Karpas-422 (cell line): ENCODE data around the gene CALHM4. TPM values are rescaled to one million over a fixed set of nuclear protein-coding genes. Genes with fewer than 3 reads are reported as not detected.
"Not testable (repeated sequence)": the region's sequence is repeated elsewhere in the genome, so short reads cannot be mapped to it uniquely, and the experiment has no call there.

ENCODE experiments used
- DNase-seq: peaks from one replicate; pipeline ENCODE4 v3.0.0-alpha.2; 2015
- H2AFZ ChIP-seq: fragments of 200-600 bp; sonication (generic); 2 replicates; pipeline ENCODE4 v1.6.1; 2014; ENCODE audit warnings: antibody characterized with exemption, low read length, mixed read lengths
- H3K27ac ChIP-seq: fragments of 200-600 bp; sonication (generic); 2 replicates; pipeline ENCODE4 v1.5.1; 2014; ENCODE audit warnings: mild to moderate bottlenecking, low read length, moderate library complexity
- H3K27me3 ChIP-seq: fragments of 200-600 bp; sonication (generic); 2 replicates; pipeline ENCODE4 v1.6.1; 2014; ENCODE audit warnings: low read length, mixed read lengths
- H3K36me3 ChIP-seq: fragments of 200-600 bp; sonication (generic); 2 replicates; pipeline ENCODE4 v1.6.1; 2014; ENCODE audit warnings: low read length, mixed read lengths; ENCODE audit not compliant: insufficient read depth
- H3K4me1 ChIP-seq: fragments of 200-600 bp; sonication (generic); 2 replicates; pipeline ENCODE4 v1.6.1; 2014; ENCODE audit warnings: mild to moderate bottlenecking, low read length, mixed read lengths
- H3K4me2 ChIP-seq: fragments of 200-600 bp; sonication (generic); 2 replicates; pipeline ENCODE4 v1.6.1; 2014; ENCODE audit warnings: low read length, low read depth, mild to moderate bottlenecking; ENCODE audit not compliant: poor library complexity, severe bottlenecking
- H3K4me3 ChIP-seq: fragments of 200-600 bp; sonication (generic); 2 replicates; pipeline ENCODE4 v1.5.1; 2014; ENCODE audit warnings: mild to moderate bottlenecking, antibody characterized with exemption, low read length, mixed read lengths
- H3K79me2 ChIP-seq: fragments of 200-600 bp; sonication (generic); 2 replicates; pipeline ENCODE4 v1.6.1; 2014; ENCODE audit warnings: mild to moderate bottlenecking, low read length, mixed read lengths
- H3K9ac ChIP-seq: fragments of 200-600 bp; sonication (generic); 2 replicates; pipeline ENCODE4 v1.6.0; 2014; ENCODE audit warnings: low read length
- H3K9me2 ChIP-seq: fragments of 200-600 bp; sonication (generic), shearing (Covaris generic); replicated peaks from 2 replicates; pipeline ENCODE4 v1.6.0; 2014; ENCODE audit warnings: mild to moderate bottlenecking, low read length, moderate library complexity; ENCODE audit not compliant: insufficient read depth
- H3K9me3 ChIP-seq: fragments of 300-700, 200-600 bp; sonication (generic); 2 replicates; pipeline ENCODE4 v1.6.1; 2014; ENCODE audit warnings: low read length, mixed read lengths
- H4K20me1 ChIP-seq: fragments of 200-600 bp; sonication (generic); 2 replicates; pipeline ENCODE4 v1.6.1; 2014; ENCODE audit warnings: mild to moderate bottlenecking, antibody characterized with exemption, low read length, low read depth; ENCODE audit not compliant: insufficient read depth
- total RNA-seq: library from RNA; depleted of rRNA; stranded (reverse); fragments of >200 nt; shearing (Covaris generic); gene quantifications from 2 replicates; pipeline ENCODE4 v1.2.3, GENCODE V29; 2014; ENCODE audit warnings: low replicate concordance; rRNA removed

The CALHM4 gene
- total RNA-seq, 1 experiment from 2014 or later: not detected

- Histone ChIP-seq H3K4me3 (no peak overlapping the region), H3K27ac (no peak overlapping the region), H3K9ac (no peak overlapping the region), H3K4me1 (no peaks in the 10 kb centered on the region), H3K27me3 (no peaks in the 10 kb centered on the region), H3K4me2 (no peak overlapping the region), H4K20me1 (no peaks in the 10 kb centered on the region), H3K9me2 (no peaks in the 10 kb centered on the region), H2AFZ (no peak overlapping the region), H3K36me3 (peaks cover 22% of the 10 kb centered on the region; the same call in 1 of the 2 replicates), H3K79me2 (no peaks in the 10 kb centered on the region), H3K9me3 (no peaks in the 10 kb centered on the region)
- no peak for DNase-seq
Measured at GRCh38 chr6:116596815-116597214, 43.3 kb downstream of the CALHM4 start.

- H3K4me1 ChIP-seq: not testable (repeated sequence)
Measured at GRCh38 chr6:116603916-116604315, 50.4 kb downstream of the CALHM4 start.

DNA sequence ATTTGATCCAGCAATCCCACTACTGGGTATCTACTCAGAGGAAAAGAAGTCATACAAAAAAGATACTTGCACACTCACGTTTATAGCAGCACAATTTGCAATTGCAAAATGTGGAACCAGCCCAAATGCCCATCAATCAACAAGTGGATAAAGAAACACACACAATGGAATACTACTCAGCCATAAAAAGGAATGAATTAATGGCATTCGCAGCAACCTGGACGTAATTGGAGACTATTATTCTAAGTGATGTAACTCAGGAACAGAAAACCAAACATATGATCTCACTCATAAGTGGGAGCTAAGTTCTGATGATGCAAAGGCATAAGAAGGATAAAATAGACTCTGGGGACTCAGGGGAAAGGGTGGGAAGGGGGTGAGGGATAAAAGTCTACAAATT, 51.3 kb downstream of the CALHM4 start:
- not testable (repeated sequence) for H3K9me2 ChIP-seq, H3K9me3 ChIP-seq, H4K20me1 ChIP-seq, H3K4me1 ChIP-seq, H3K36me3 ChIP-seq, H3K27me3 ChIP-seq, H3K79me2 ChIP-seq, H3K27ac ChIP-seq, H3K9ac ChIP-seq, H3K4me2 ChIP-seq, H3K4me3 ChIP-seq, DNase-seq, H2AFZ ChIP-seq

More at GRCh38 chr6:116603916-116604315, 50.4 kb downstream of the CALHM4 start:
- not testable (repeated sequence) for H4K20me1 ChIP-seq, H3K36me3 ChIP-seq, H3K9ac ChIP-seq, H3K27me3 ChIP-seq, DNase-seq, H3K9me2 ChIP-seq, H3K27ac ChIP-seq, H3K9me3 ChIP-seq, H3K4me2 ChIP-seq, H3K4me3 ChIP-seq, H2AFZ ChIP-seq, H3K79me2 ChIP-seq

DNA sequence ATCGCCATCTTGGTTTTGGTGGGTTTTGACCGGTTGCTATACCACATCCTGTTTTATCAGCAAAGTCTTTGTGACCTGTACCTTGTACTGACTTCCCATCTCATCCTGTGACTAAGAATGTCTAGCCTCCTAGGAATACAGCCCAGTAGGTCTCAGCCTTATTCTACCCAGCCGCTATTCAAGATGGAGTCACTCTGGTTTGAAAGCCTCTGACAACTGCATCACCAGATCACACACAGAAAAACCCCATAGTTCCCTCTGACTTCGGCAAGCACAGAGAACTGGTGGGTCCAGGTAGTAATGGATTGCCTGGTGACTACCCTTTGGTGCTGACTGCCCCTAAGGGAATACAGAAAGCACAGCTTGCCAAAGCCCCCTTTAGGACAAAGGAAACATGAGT, 52.4 kb downstream of the CALHM4 start:
- Histone ChIP-seq H3K27ac (no peak overlapping the region), H3K4me1 (no peaks in the 10 kb centered on the region), H3K9ac (no peak overlapping the region), H3K4me3 (no peak overlapping the region), H3K4me2 (no peak overlapping the region), H3K9me2 (no peaks in the 10 kb centered on the region), H4K20me1 (no peaks in the 10 kb centered on the region), H3K9me3 (no peaks in the 10 kb centered on the region), H3K36me3 (peaks cover 3% of the 10 kb centered on the region; the same call in 1 of the 2 replicates), H2AFZ (no peak overlapping the region), H3K79me2 (no peaks in the 10 kb centered on the region), H3K27me3 (no peaks in the 10 kb centered on the region)
- DNase-seq: no peak

Other genes with a start within 250 kb of the CALHM4 start
- 5.4 and 7.5 TPM in 2 replicates for gene DSE, start 182.8 kb upstream of the CALHM4 start, total RNA-seq
- 0.25 TPM in 1 of 2 replicates, not detected in the other for gene CALHM6, start 92.4 kb upstream of the CALHM4 start, total RNA-seq
- not detected in 2 replicates for gene CALHM5, start 42.1 kb upstream of the CALHM4 start, total RNA-seq
- not detected in 2 replicates for gene TRAPPC3L, start 8.1 kb upstream of the CALHM4 start, total RNA-seq
- gene RWDD1, start 17.8 kb downstream of the CALHM4 start, total RNA-seq: 29.4 and 65.3 TPM in 2 replicates
- gene RSPH4A, start 62.7 kb downstream of the CALHM4 start, total RNA-seq: 0.51 TPM in 1 of 2 replicates, not detected in the other
- 31.0 and 32.7 TPM in 2 replicates for gene ZUP1, start 115.0 kb downstream of the CALHM4 start, total RNA-seq
- gene KPNA5, start 127.5 kb downstream of the CALHM4 start, total RNA-seq: 15.9 and 16.0 TPM in 2 replicates
- gene FAM162B, start 212.0 kb downstream of the CALHM4 start, total RNA-seq: not detected in 2 replicates